Stomach smooth muscle (tissue), 2 donors: ENCODE data around the gene UQCC2.

Experiments
- H3K27ac ChIP-seq: one replicate; pipeline ENCODE4 v1.7.0; 2013; ENCODE audit warnings: mild to moderate bottlenecking, low read length, inconsistent platforms
- H3K27me3 ChIP-seq, 2 donors: one replicate each; pipeline ENCODE4 v1.7.0; 2013; ENCODE audit warnings: low read length in 2 of 2; ENCODE audit not compliant: insufficient read depth in 2 of 2, control insufficient read depth in 1 of 2
- H3K36me3 ChIP-seq, 2 donors: one replicate each; pipeline ENCODE4 v1.7.0; 2013; ENCODE audit warnings: low read length in 2 of 2; ENCODE audit not compliant: control insufficient read depth in 2 of 2, insufficient read depth in 2 of 2
- H3K4me1 ChIP-seq: one replicate; pipeline ENCODE4 v1.7.0; 2013; ENCODE audit warnings: low read length; ENCODE audit not compliant: control insufficient read depth, insufficient read depth
- H3K4me3 ChIP-seq, 2 donors: one replicate each; pipeline ENCODE4 v1.7.0; 2013; ENCODE audit warnings: low read length in 2 of 2
- H3K9ac ChIP-seq, 2 donors: one replicate each; pipeline ENCODE4 v1.7.0; 2013; ENCODE audit warnings: low read length in 2 of 2, mild to moderate bottlenecking in 1 of 2
- H3K9me3 ChIP-seq, 2 donors: one replicate each; pipeline ENCODE4 v1.7.0; 2013; ENCODE audit warnings: low read length in 2 of 2; ENCODE audit not compliant: control insufficient read depth in 2 of 2
- donor health status: healthy.
- donor health status: Pancreatic carcinoma.

Gene UQCC2

GRCh38 chr6:33751771-33752645 lies 40.5 kb upstream of the UQCC2 start:
- H3K36me3 ChIP-seq: no peaks in the 10 kb centered on the region
- H3K9me3 ChIP-seq: no peaks in the 10 kb centered on the region
- H3K27ac ChIP-seq: no peak overlapping the region
- H3K4me1 ChIP-seq: peaks cover 5% of the 10 kb centered on the region
- H3K27me3 ChIP-seq: peaks cover 2 to 5% of the 10 kb centered on the region in 2 donors
- H3K4me3 ChIP-seq: no peak overlapping the region
- H3K9ac ChIP-seq: no peak overlapping the region

GRCh38 chr6:33750244-33750991 lies 38.9 kb upstream of the UQCC2 start:
- Histone ChIP-seq H3K9me3 (no peaks in the 10 kb centered on the region), H3K27ac (no peak overlapping the region), H3K27me3 (peaks cover 3 to 5% of the 10 kb centered on the region in 2 donors), H3K4me1 (peaks cover 12% of the 10 kb centered on the region), H3K36me3 (no peaks in the 10 kb centered on the region), H3K4me3 (no peak overlapping the region), H3K9ac (no peak overlapping the region)

GRCh38 chr6:33749401-33749800 lies 37.9 kb upstream of the UQCC2 start:
- H3K36me3 ChIP-seq: no peaks in the 10 kb centered on the region
- H3K9me3 ChIP-seq: no peaks in the 10 kb centered on the region
- H3K27me3 ChIP-seq: peaks cover 2 to 5% of the 10 kb centered on the region in 2 donors
- H3K9ac ChIP-seq: no peak overlapping the region
- H3K4me1 ChIP-seq: peaks cover 17% of the 10 kb centered on the region
- no peak overlapping the region for H3K27ac ChIP-seq
- H3K4me3 ChIP-seq: no peak overlapping the region

GRCh38 chr6:33748841-33749240 lies 37.3 kb upstream of the UQCC2 start:
- Histone ChIP-seq H3K9ac (no peak overlapping the region), H3K36me3 (no peaks in the 10 kb centered on the region), H3K9me3 (no peaks in the 10 kb centered on the region), H3K4me1 (peaks cover 22% of the 10 kb centered on the region), H3K27me3 (peaks cover 4 to 5% of the 10 kb centered on the region in 2 donors), H3K4me3 (no peak overlapping the region), H3K27ac (no peak overlapping the region)

- Histone ChIP-seq H3K27ac (no peak overlapping the region), H3K9ac (no peak overlapping the region)
Observed at GRCh38 chr6:33747823-33748222, 36.3 kb upstream of the UQCC2 start.

GRCh38 chr6:33746651-33747100 lies 35.2 kb upstream of the UQCC2 start, which contains the start of gene IP6K3:
Gene IP6K3, minus strand, starts transcription at chr6:33746905. Its CDS starts 11,429 bp downstream, at chr6:33735476.
- peak within 1 kb of the TSS; percentile 15 to 58 for H3K9ac ChIP-seq

More at GRCh38 chr6:33747823-33748222, 36.3 kb upstream of the UQCC2 start:
- Histone ChIP-seq H3K4me1 (peaks cover 22% of the 10 kb centered on the region), H3K4me3 (no peak overlapping the region), H3K9me3 (no peaks in the 10 kb centered on the region), H3K27me3 (peaks cover 4 to 5% of the 10 kb centered on the region in 2 donors), H3K36me3 (no peaks in the 10 kb centered on the region)

GRCh38 chr6:33746036-33746600 lies 34.6 kb upstream of the UQCC2 start:
- Histone ChIP-seq H3K9ac (peak overlapping the region in 1 of 2 donors; percentile 15), H3K4me3 (peak overlapping the region; percentile 31 to 57), H3K4me1 (peaks cover 20% of the 10 kb centered on the region), H3K27me3 (peaks cover 8 to 9% of the 10 kb centered on the region in 2 donors), H3K27ac (peak overlapping the region; percentile 18), H3K36me3 (no peaks in the 10 kb centered on the region), H3K9me3 (no peaks in the 10 kb centered on the region)

More at GRCh38 chr6:33746651-33747100, 35.2 kb upstream of the UQCC2 start, which contains the start of gene IP6K3:
- Histone ChIP-seq H3K4me1 (peaks cover 20% of the 10 kb centered on the region), H3K27me3 (peaks cover 8 to 9% of the 10 kb centered on the region in 2 donors), H3K4me3 (peak within 1 kb of the TSS; percentile 31 to 57), H3K9me3 (no peaks in the 10 kb centered on the region), H3K36me3 (no peaks in the 10 kb centered on the region), H3K27ac (peak within 1 kb of the TSS; percentile 18)

- Histone ChIP-seq H3K9me3 (no peaks in the 10 kb centered on the region), H3K9ac (no peak overlapping the region), H3K4me3 (no peak overlapping the region), H3K27ac (no peak overlapping the region), H3K27me3 (peaks cover 8 to 12% of the 10 kb centered on the region in 2 donors), H3K4me1 (peaks cover 20% of the 10 kb centered on the region), H3K36me3 (no peaks in the 10 kb centered on the region)
Observed at GRCh38 chr6:33745548-33745947, 34.0 kb upstream of the UQCC2 start.

GRCh38 chr6:33744895-33745546 lies 33.5 kb upstream of the UQCC2 start:
- no peaks in the 10 kb centered on the region for H3K9me3 ChIP-seq
- no peak overlapping the region for H3K4me3 ChIP-seq
- H3K27me3 ChIP-seq: peaks cover 8 to 12% of the 10 kb centered on the region in 2 donors
- peaks cover 20% of the 10 kb centered on the region for H3K4me1 ChIP-seq
- H3K36me3 ChIP-seq: no peaks in the 10 kb centered on the region
- no peak overlapping the region for H3K9ac ChIP-seq
- H3K27ac ChIP-seq: peak overlapping the region; percentile 37
